Measurements from ENCODE around the gene CDC42SE2.
"Not testable (repeated sequence)": the region's sequence is repeated elsewhere in the genome, so short reads cannot be mapped to it uniquely, and the experiment has no call there.

The CDC42SE2 gene

GRCh38 chr5:131252824-131253171 is 11.1 kb upstream of the CDC42SE2 start:
- peak; percentile 50 to 86 (median 82) for DNase-seq

- DNase-seq: not testable (repeated sequence)
Observed at GRCh38 chr5:131254025-131254424, 9.8 kb upstream of the CDC42SE2 start.

- no peak for DNase-seq
Observed at GRCh38 chr5:131254741-131255140, 9.1 kb upstream of the CDC42SE2 start.

GRCh38 chr5:131256507-131256823 is 7.4 kb upstream of the CDC42SE2 start:
- no peak for DNase-seq

- DNase-seq: no peak
Observed at GRCh38 chr5:131258733-131259132, 5.1 kb upstream of the CDC42SE2 start.

- no peak for DNase-seq
Observed at GRCh38 chr5:131259326-131259725, 4.5 kb upstream of the CDC42SE2 start.

- DNase-seq: no peak
Observed at GRCh38 chr5:131260895-131261294, 3.0 kb upstream of the CDC42SE2 start.

- DNase-seq: no peak
Observed at GRCh38 chr5:131261483-131261882, 2.4 kb upstream of the CDC42SE2 start.

- DNase-seq: peak in 3 of 6 experiments; percentile 54 to 67 (median 58)
Observed at GRCh38 chr5:131262953-131263541, 806 bp upstream of the CDC42SE2 start.

GRCh38 chr5:131264451-131265099 is 722 bp downstream of the CDC42SE2 start:
- DNase-seq: peak; percentile 48 to 67 (median 56)

GRCh38 chr5:131265311-131265803 is 1.5 kb downstream of the CDC42SE2 start:
- DNase-seq: peak in 3 of 6 experiments; percentile 31 to 50 (median 38)

GRCh38 chr5:131266370-131267060 is 2.7 kb downstream of the CDC42SE2 start:
- DNase-seq: peak in 5 of 6 experiments; percentile 16 to 58 (median 31)

GRCh38 chr5:131268758-131269370 is 5.0 kb downstream of the CDC42SE2 start:
- DNase-seq: no peak

- DNase-seq: no peak
Observed at GRCh38 chr5:131270809-131271208, 7.0 kb downstream of the CDC42SE2 start.

- not testable (repeated sequence) for DNase-seq
Observed at GRCh38 chr5:131271888-131272287, 8.0 kb downstream of the CDC42SE2 start.

- DNase-seq: no peak
Observed at GRCh38 chr5:131272307-131272706, 8.5 kb downstream of the CDC42SE2 start.

GRCh38 chr5:131272724-131273123 is 8.9 kb downstream of the CDC42SE2 start:
- peak in 3 of 6 experiments; percentile 68 to 75 (median 73) for DNase-seq

- DNase-seq: peak in 2 of 6 experiments; percentile 24 to 52
Observed at GRCh38 chr5:131274326-131275063, 10.6 kb downstream of the CDC42SE2 start.

GRCh38 chr5:131276072-131276471 is 12.2 kb downstream of the CDC42SE2 start:
- DNase-seq: no peak

- DNase-seq: no peak
Observed at GRCh38 chr5:131277447-131277846, 13.6 kb downstream of the CDC42SE2 start.

- peak in 3 of 6 experiments; percentile 26 to 44 (median 42) for DNase-seq
Observed at GRCh38 chr5:131277875-131278740, 14.3 kb downstream of the CDC42SE2 start.

GRCh38 chr5:131278741-131279124 is 14.9 kb downstream of the CDC42SE2 start:
- peak in 2 of 6 experiments; percentile 30 to 55 for DNase-seq

Measured in stimulated activated naive CD4-positive, alpha-beta T cell (primary cell).